ENCODE measurements around the gene RCOR2.

RCOR2 gene

DNA sequence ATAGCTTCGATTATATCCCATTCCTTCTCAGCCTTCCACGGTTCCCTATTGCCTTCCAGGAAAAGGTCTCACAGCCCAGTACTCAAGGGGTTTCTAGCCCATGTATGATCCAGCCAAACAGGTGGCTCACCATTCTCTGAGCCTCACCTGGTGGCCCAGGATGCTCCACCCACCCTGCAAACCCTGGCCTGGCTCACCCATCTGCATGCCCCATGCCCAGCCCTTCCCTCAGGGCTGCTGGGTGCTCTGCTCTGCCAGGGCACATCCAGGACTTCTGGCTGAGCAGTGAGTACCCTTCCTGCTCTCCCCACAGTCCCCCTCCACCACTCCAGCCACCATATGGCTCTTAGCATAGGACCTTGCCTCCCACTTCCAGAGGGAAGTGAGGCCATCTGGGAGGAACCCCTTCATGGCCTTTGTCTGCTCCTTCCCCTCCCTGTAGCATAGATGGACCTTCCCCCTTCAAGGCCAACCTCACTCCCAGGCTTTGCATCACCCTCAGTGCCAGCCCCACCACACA, 5.8 kb upstream of the RCOR2 start:
- no peak for DNase-seq

DNA sequence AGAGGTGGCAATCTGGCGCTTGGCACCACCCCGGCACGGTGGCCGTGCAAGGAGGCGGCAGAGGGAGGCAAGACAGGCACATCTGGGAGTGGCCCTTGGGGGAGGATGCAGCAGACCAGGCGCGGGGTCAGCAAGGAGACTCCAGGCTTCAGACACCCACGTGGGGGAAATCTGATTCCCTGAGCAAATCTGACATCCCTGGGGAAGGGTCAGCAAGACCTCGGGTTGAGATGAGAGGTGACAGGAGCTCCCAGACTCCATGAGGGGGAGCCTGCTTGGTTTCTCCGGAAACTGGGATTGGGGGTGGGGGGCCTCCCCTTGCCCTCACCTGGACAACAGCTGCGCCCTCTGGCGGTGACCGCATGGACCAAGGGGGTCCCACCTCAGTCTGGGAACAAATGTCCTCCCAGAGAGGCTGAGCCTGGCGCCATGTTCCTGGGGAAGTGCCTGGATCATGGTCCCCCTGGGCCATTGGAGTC, 4.0 kb upstream of the RCOR2 start:
- DNase-seq: no peak

DNA sequence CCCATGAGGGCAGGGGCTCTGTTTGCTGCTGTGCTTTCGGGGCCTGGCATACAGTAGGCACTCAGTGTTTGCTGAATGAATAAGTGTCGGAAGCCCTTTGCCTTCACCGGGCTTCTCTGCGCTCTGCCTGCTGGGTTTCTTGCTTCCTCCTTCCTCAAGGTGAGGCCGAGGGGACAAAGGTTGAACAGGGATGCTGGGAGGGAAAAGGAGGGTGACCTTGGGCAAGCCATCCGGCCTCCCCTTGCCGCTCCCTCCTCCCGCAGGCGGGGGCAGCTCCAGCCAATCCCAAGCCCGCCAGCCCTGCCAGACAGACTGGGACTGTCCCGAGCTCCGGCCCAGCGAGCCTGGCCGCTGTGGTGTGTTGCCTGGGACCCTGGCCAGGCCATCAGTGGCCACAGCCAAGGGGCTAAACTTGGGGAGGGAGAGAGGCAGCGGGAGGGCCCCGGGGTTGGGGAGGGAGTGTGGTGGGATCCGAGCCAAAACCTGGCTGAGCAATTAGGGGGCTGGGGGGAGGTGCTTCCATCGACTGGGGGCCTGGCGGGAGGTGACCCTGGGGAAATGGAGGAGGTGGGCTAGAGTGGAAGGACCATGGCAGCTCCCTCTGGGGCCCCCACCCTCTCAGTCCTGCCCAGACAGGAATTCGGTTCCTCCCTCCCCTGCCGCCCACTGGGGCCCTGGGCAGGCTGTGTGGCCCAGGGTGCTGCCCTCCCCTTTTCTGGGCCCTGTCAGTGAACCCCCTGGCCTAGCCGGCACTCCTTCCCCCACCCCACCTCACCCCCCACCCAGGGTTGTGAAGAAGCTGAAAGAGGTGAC, 3.4 kb upstream of the RCOR2 start:
- no peak for DNase-seq

DNA sequence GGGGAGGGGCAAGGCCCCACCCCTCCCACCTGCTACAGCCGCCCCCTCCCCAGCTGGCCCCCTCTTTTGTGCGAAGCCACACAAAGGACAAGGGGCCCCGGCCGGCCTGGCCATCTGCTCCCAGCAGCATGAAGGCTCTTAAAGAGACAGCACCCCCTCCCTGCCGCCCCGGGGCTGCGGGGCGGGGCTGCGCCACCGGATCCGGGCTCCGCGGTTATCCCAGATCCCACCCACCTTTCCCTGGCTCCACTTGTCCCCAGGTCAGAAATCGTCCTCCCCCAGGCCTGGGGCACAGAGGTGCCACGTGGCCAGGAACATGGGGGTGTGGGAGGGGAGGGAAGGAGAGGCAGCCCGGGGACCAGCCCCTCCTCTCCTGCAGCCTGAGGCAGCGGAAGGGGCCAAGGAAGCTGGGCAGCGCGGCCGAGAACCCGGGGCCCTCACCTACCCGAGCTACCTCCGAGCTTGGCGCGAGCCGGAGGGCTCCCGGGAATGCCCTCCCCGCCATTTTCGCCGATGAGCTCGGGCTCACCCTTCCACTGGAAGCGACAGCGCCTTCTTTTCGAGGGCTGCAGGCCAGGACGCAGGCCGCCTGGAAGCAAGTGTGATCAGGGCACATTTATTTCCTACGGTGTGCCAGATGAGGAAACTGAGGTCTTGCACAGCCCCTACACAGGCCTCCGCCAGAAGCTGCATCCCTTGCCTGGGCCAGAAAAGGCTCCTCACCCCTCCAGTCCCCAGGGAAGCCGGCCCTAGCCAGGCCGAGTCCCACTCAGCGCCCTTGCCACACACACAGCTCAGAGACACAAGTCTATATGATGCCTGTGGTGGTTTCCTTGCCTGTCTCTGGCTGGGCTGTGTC, 2.5 kb upstream of the RCOR2 start:
- no peak for DNase-seq

DNA sequence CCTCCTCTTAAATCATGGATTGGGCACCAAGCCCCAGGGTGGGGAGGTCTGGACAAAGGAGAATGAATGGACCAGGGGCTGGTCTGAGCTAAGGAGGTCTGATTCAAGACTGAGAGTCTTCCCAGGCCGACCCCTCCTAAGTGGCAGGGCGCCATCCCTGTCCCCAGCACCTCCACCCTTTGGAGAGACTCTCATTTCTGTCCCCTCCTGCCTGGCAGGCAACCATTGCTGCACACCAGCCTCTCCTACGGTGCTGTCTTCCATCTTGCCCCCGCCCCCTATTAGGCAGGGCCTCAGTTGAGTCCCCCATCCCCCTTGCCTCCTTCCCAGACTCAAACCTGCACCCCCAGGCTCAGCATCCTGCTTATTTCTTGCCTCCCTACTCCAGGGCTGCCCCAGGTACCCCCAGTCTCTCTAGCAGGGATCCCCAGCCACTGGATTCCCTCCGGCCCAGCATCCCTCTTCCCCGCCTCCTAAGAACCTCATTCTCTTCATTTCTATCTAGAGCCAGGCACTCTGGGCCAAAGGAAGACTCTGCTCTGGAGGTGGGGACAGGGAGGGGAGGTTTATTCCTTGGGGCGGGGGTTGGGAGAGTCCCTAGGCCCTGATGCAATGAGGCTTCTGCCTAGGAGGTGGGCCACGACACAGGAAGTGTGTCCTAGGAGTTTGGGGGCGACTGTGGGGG, 1.7 kb upstream of the RCOR2 start:
- no peak for DNase-seq

DNA sequence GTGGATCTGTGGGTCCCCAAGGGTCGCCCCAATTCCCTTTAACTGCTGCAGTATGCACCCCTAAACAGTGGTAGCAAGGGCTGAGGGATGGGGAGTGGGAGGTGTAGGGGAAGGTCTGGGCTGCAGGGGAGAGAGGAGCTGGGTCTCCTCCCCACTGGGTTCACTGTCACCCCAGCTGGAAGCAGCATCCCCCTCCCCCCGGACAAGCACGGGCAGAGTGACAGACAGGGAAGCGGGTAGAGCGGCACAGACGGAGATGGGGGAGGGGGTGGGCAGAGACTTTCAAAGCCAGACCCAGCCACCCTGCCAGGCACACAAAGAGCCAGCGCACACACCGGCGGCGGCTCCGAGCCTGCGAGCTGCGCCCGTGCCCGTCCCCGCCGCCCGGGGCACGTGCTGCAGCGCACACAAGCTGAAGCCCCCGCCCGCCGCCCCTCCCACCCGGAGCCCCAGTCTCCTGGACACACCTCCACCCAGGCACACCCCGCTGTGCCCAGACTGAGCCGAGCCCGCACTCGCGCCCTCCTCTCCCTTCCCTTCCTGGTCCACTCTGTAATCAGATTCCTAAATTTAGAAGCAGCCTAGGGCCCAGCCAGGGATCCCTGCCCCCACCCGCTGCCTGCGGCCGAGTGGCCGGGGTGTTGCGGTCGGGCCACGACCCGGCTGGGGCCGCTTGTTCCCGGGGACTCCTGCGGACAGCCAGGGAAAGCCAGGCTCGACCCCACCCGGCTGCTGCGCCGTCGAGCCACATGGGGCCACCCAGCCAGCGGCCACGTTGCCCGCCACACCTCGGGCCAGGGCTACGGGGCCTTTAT, 935 bp upstream of the RCOR2 start:
- DNase-seq: peak; percentile 20

DNA sequence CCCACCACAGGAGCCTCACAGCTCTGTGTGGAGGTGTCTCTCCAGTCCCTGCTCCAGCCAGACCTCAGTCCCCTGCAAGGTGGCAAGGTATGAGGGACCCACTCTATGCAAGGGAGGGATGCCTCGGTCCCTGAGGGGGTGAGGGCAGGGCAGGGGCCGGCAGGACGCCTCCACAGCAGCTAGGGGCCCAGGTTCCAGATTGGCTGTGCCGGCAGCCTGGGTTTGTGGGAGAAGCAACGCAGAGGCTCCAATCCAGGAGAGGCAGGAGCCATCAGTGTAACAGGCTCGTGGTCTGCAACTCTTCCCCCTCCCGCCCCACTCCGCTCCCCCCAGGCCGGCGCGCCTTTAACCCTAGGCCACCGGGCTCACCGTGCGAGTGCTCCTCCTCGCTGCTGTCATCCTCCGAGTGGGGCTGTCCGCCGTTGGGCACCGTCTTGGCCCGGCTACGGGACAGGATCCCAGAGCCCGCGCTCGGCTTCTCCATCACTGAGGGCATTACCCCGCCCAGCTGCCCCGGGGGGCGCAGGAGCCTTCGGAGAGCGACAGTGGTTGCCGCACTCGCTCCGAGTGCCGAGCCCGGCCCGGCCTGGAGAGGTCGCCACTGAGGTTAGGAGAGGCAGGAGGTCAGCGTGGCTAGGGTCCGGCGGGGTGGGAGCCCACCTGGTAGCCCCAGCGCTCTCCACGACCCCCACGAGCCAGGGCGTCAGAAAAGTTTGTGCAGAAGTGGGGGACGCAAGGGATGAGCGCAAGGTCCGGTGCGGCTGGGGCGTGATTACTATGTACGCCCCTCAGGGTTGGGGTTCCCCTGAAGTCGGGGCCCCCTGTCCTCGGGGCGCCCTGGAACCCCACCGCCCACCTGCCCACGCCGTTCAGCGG, 765 bp downstream of the RCOR2 start:
- no peak for DNase-seq

DNA sequence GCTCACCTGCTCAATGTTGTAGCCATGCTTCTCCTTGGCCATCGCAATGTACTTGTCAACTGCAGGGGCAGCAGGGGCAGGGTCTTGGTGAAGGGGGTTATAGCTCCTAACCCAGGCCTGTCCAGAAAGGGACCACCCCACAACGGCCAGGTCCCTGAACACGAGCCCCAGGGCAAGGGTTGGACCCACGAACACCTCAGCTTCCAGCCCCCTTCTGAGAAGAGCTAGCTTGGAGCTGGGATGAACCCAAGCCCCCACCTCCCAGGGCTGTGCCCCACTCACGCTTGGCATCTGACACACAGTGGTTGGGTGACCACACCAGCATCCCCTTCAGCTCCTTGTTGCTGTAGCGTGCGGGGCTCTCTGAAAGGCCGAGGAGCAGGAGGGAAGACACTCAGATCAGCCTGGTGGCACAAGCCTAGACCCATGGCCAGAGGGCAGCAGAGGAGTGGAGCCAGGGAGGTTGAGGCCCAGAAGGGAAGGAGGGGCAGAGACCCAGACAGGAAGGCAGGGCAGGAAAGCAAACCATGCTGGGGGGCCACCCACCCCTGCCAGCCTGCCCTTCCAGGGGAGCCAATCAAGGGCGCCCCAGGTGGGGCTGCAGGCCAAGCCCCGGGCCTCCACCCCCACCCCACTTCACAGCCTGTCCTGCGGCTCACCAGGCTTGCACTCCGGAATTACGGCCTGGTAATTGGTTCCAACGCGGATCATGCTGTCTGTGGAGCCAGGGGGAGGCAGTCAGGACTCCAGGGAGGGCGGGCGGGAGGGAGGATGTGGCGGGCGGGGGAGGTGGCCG, 1.9 kb downstream of the RCOR2 start:
- DNase-seq: no peak

DNA sequence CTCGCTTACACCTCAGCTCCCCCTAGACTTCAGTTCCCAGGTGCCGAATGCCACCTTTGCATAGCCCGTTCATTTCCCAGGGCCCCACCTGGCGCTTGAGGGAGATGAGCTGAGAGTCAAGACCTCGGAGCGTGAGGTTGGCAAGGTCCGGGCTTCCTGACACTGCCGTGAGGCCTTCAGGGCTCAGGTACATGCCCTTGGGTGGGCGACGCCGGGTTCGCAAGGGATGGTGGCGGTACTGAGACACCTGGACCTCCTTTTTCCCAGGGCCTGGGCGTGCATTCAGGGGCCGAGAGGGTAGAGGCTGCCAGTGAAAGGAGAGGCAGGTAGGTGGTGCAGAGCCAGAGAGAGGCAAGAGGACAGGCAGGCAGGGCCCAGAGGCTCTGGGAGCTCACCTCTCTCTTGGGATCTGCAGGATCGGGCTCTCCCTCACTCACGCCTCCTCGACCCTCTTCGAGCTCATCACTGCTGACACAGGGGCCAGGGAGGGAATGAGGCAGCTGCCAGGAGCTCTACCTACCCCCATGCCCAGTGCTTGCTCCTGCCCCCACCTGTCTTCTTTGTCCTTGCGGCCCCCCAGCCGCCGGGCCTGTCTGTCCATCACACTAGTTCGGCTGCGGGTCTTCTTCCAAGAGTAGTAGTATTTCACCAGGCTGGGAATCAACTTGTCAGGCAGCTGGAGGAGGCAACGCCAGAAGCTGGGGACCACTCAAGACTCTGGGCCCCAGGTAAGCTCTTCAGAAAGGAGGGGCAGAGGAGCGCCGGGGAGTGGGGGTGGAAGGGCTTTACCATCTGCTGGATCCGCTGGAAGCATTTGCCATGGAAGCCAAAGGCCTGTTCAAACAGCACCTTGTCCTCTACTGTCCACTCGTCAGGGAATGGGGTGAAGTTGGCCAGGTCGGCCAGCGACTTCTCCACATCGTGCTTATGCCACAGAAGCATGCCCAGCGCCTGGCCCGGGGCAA, 2.8 kb downstream of the RCOR2 start:
- DNase-seq: no peak

DNA sequence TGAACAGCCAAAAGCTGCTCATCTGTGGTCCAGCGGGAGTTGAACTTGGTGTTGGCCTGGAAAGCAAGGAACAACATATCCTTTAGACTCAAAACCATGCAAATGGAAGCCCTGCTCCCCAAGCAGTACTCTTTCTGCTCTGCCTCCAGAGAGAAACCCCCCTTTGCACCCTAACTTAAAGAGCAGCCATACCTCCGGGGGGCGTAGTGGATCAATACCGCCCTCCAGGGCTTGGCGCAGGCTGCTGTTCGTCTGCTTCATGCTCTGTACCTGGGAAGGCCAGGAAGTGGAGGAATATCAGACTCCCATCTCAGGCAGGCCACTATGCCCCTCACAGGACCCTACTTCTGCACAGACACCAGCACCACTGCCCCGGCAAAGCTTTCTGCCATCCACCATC, 4.3 kb downstream of the RCOR2 start:
- no peak for DNase-seq

DNA sequence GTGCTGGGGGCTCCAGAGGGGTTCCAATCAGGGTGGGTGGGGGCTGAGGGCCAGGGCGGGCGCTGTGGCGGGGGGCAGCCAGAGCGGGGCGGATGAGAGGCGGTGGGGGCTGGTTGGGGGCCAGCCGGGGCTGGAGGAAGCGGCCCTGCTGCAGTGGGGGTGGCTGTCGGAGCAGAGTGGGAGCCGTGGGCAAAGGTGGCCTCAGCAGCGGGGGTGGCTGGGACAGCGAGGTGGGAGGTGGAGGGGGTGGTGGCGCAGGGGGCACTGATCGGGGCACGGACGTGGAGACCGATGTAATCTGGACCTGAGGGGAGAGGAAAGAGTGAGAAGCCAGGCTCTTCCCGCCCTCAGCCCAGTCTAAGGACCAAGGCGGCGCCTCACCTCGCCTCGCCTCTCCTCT, 5.1 kb downstream of the RCOR2 start:
- no peak for DNase-seq

DNA sequence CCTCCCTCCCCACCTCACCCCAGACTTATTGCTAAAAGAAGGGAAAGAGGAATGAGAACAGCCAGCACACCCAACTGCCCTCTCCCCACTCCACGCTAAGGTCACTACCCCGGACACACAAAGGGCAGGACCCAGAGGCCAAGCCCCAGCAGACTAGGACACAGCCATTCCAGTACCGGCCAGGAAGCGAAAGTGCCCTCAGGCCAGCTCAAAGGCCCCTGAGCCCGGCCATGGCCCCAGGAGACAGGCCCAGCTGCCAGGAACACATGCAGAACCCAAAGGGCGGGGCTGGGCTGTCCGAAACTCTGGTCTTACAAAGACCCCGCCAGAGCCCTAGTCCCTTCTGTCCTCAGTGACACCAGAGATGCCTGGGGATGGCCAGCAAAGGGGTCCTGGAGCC, 5.5 kb downstream of the RCOR2 start:
- no peak for DNase-seq

DNA sequence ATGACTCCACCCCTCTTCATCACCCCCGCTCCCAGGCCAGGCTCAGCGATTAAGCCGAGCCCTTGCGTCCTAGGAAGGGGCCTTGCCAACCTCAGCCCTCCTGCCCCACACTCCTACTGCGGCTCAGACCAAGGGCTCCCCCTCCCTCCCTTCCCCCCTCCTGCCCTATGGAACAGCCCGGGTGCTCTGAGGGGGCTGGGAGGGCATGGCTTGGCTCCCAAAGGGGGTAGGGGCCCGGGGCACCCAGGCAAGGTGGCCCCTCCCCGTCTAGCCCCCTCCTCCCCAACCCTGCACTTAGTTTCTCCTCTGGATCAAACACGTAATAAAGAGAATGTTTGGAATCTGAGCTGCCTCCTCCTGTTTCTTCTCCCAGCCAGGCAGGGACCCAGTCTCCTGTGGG, 6.3 kb downstream of the RCOR2 start:
- no peak for DNase-seq

DNA sequence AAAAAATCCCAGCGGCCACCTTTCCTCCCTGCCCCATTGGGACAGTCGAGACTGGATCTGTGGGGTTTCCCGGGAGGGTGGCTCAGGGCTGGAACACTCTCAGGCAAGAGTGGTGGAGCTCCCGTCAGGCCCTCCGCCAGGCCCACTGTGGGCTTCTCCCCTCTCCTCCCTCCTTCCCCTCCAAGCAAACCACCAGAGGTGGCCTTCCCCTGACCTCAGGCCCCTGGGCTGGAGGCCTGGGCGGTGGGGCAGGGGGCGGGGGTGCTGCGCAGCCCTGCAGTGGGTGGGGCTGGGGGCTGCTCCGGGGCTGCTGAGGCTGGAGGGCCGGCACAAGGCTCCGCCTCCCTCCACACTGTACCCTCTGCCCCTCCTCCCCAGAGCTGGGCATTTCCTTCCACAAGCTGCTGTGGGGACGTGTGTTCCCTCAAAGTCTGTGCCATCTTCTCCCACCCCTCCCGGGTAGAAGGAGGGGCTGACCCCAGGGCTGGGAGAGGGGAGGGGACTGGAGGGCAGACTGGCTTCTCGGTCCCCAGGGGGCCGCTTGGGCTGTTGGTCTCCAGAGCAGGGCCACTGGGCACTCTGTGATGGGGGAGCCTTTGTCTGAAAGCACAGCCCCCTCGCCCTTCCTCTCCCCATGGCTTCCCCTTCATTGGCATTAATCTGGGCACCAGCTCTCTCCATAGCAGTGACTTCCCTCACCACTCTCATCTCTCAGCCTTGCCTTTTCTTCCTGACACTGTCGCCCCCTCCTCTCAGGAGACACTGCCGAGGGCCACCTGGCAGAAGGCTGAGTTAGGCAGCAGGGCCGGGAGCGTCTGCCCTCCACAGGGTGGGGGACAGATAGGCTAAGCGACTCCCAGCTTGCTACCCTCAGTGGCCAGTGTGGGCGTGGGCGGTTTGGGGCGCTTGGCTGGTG, 7.1 kb downstream of the RCOR2 start:
- DNase-seq: no peak

DNA sequence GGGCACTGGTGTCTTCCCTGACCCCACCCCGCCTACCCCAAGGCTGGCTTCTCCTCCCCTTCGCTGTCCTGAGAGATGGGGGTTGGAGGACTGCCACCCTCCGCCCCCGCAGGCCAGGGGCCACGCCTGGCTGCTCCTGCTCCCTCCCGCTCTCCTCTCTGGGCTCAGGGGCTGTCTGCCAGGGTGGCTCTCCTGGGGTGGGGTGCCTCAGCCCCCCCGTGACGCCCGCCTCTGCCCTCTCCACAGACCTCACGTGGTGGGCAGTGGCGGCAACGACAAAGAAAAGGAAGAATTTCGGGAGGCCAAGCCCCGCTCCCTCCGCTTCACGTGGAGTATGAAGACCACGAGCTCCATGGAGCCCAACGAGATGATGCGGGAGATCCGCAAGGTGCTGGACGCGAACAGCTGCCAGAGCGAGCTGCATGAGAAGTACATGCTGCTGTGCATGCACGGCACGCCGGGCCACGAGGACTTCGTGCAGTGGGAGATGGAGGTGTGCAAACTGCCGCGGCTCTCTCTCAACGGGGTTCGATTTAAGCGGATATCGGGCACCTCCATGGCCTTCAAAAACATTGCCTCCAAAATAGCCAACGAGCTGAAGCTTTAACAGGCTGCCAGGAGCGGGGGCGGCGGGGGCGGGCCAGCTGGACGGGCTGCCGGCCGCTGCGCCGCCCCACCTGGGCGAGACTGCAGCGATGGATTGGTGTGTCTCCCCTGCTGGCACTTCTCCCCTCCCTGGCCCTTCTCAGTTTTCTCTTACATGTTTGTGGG, 8.1 kb downstream of the RCOR2 start:
- no peak for DNase-seq

DNA sequence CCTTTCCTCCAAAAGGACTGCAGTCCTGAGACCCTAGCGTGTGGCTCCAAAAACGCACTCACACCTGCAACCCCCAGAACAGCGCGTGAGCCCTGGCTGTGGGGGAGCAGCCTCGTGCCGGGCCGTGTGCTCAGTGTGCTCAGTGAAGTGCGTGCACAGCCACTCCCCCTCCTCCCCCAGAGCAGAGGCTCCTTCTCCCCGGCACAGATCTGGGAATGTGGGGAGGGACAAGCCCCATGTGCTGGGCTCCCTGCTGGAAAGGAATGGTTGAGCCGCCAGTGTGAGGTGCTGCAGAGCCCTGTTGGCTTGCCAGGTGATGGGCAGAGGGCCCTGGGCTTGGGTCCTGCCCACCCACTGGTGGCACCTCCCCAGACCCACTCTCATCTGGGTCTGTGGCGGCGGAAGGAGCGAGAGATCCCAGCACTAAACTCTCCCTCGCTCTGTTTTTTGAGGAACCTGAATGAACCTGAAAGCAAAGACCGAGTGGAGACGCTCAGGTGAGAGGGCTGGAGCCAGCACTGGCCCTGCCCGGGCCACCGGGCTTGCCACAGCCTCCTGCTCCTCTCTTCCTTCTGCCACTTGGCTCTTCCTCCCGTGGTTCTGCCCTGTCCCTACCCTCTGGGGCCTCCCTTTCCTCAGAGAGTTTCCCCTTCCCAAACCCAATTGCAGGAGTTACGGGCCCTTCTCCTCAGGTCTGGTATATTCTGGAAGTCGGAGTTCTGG, 9.0 kb downstream of the RCOR2 start:
- DNase-seq: no peak

DNA sequence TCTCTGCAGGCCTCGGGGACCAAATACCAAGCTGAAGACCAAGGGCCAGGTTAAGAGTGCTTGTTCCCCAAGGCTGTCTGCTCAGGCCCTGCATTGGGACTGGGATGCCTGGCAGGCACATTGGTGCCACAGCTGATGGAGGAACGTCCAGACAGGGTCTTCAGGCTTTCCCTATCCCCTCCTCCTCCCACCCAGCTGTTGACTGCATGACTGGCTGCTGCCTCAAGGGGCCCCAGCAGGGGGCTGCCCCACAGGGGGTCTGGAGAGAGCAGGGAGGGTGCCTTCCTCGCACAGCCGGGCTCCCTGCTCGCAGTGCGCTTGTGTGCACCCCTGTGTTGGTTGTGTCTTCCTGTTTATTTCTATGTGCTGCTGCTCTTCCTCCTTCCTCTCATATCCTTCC, 9.9 kb downstream of the RCOR2 start:
- no peak for DNase-seq

All from CD4-positive, alpha-beta T cell treated with Interferon gamma for 1 hour (primary cell).